Measurements from ENCODE around the gene MAX.

- TF ChIP-seq CTCF (IDR thresholded peaks at IDR 0.05; ENCODE audit: low read length), result no peak
- no peak for TF ChIP-seq EZH2 (optimal IDR thresholded peaks at IDR 0.05; ENCODE audit: low read depth, low read length)
- TF ChIP-seq EZH2phosphoT487 (IDR thresholded peaks at IDR 0.05; ENCODE audit: low read length), result no peak
Measured at GRCh38 chr14:65079768-65080167, 22.5 kb downstream of the MAX start.

All from MM.1S (cell line).